Heart right ventricle (tissue), 16 donors: ENCODE results near the gene BLOC1S3. TPM values are rescaled to one million over a fixed set of nuclear protein-coding genes. Genes with fewer than 3 reads are reported as not detected.
A peak's percentile ranks its signal among the peaks of the same experiment; 100 is the strongest.

Experiments used
- ATAC-seq, 8 donors: fragments of 200-7000 bp; cut with Tn5 transposase; one replicate each; pipeline ENCODE4 v1.9.1; 2020; ENCODE audit warnings: mild to moderate bottlenecking in 8 of 8, moderate library complexity in 8 of 8, moderate number of reproducible peaks in 1 of 8
- DNase-seq, 2 donors: peaks; one replicate each; pipeline ENCODE4 v3.0.0-alpha.2; 2020
- H3K27ac ChIP-seq, 10 donors: fragments of 200-600 bp; sonication (generic) in 2 of 10; one replicate each; pipeline versions ENCODE4 v1.5.0 to v1.8.0; 2020 to 2022; ENCODE audit warnings: mild to moderate bottlenecking in 3 of 10
- H3K27me3 ChIP-seq, 7 donors: fragments of 200-600 bp; one replicate each; pipeline ENCODE4 v1.8.0; 2021 to 2022; ENCODE audit warnings: mild to moderate bottlenecking in 2 of 7
- H3K36me3 ChIP-seq, 9 donors: fragments of 200-600 bp; sonication (generic) in 1 of 9; one replicate each; pipeline versions ENCODE4 v1.5.0 to v1.8.0; 2020 to 2022; ENCODE audit warnings: mild to moderate bottlenecking in 2 of 9
- H3K4me1 ChIP-seq, 9 donors: fragments of 200-600 bp; sonication (generic) in 1 of 9; one replicate each; pipeline versions ENCODE4 v1.5.0 to v1.8.0; 2020 to 2022; ENCODE audit warnings: mild to moderate bottlenecking in 4 of 9
- H3K4me3 ChIP-seq, 10 donors: fragments of 200-600 bp; sonication (generic) in 2 of 10; one replicate each; pipeline versions ENCODE4 v1.5.0 to v1.8.0; 2020 to 2022; ENCODE audit warnings: mild to moderate bottlenecking in 7 of 10, moderate library complexity in 2 of 10
- H3K9me3 ChIP-seq, 11 donors: fragments of 200-600 bp in 10 of 11; sonication (generic) in 2 of 11; one replicate each; pipeline versions ENCODE4 v1.5.0 to v1.8.0; 2013 to 2022; ENCODE audit warnings: mild to moderate bottlenecking in 2 of 11, control low read depth in 1 of 11, moderate library complexity in 1 of 11
- CTCF ChIP-seq, 9 donors: fragments of 200-600 bp; sonication (generic) in 2 of 9; IDR thresholded peaks; one replicate each; pipeline versions ENCODE4 v1.5.0 to v1.8.0; 2021 to 2022; ENCODE audit warnings: antibody characterized with exemption in 9 of 9, mild to moderate bottlenecking in 5 of 9, moderate library complexity in 1 of 9
- WGBS, 2 donors: extraction: QIAGEN DNeasy Blood & Tissue Kit; methylation state at CpG; one replicate each; pipeline ENCODE4 v1.1.7; 2013; ENCODE audit warnings: inconsistent platforms in 1 of 2; 5-methylcytosine and 5-hydroxymethylcytosine counted together
- intact Hi-C, 10 donors: fragments of 100-400 bp; cut with DNase I; formaldehyde crosslinking; loops; one replicate each; pipeline versions ENCODE4 v1.11.1 to v1.14.2; 2022
- polyA plus RNA-seq, 2 donors: library from polyadenylated mRNA; stranded (reverse); fragments of 200-250 nt; gene quantifications; one replicate each; pipeline ENCODE4 v1.2.3, GENCODE V29; 2013
- total RNA-seq, 10 donors: library from RNA; stranded (reverse); fragmentation: NEBNext Ultra II Directional in 3 of 10; extraction: Animal tissue kit (Norgen Biotek cat#: 25700) in 3 of 10; gene quantifications; one replicate each; pipeline versions ENCODE4 v1.2.1 to v1.2.4, GENCODE V29; 2021 to 2023
- donor health status: Arrhythmogenic right ventricular cardiomyopathy.
- donor health status: ischemic (EF 13 %, LVEDD 7.1; RV severe dilation, severe dysfunction).
- donor health status: healthy with polysubstance abuse.
- donor health status: DM: no; HTN: yes; CAD: no.
- donor health status: DM: no; HTN: no; CAD: no.
- donor health status: ischemic (EF 25% LVEDD 6.9; RV normal size, moderate dysfunction).
- donor health status: ischemic (EF 25% LVEDD 5.7; RV mildly dilated, moderate dysfunction).
- donor health status: healthy.
- donor health status: DM: yes; HTN: yes; CAD: no.
- donor health status: Ischemic cardiomyopathy.
- donor health status: ischemic (EF 35%, LVEDD 5.7; RV mildly dilated, moderate dysfunction).
- donor health status: nonischemic (EF 11% LVEDD 7.7; RV severe dilation, severe dysfunction).
- donor health status: DM: yes; HTN: yes; CAD: no.
- donor health status: PGD.
- donor health status: ischemic (EF 29% LVEDD 5.4; RV normal size, mild dysfunction).
- donor health status: nonischemic (EF 23%, LVEDD 6.1; RV moderate dilation, normal function).

The BLOC1S3 gene
- total and polyA plus RNA-seq, 12 donors = 2.2 to 8.6 (median 4.8) TPM

GRCh38 chr19:45191375-45191774, 12.8 kb downstream of the BLOC1S3 start:
- intact Hi-C loops = loop anchor here in 2 of 10 donors (10.0 kb wide), 2 partner anchors 53 to 143 kb away; partner anchors contain the start of gene EXOC3L2 (in 1 of the 2)
- H3K27me3 ChIP-seq = no peaks in the 10 kb centered on the region
- no peak for DNase-seq
- ATAC-seq = no peak
- H3K4me3 ChIP-seq = no peak overlapping the region
- no peak for TF ChIP-seq CTCF (IDR thresholded peaks at IDR 0.05)
- H3K27ac ChIP-seq = no peak overlapping the region
- 92 to 93% methylated on average over 4 of the region's 4 CpGs for WGBS, 2 donors
- H3K4me1 ChIP-seq = no peaks in the 10 kb centered on the region
- H3K36me3 ChIP-seq = no peaks in the 10 kb centered on the region
- H3K9me3 ChIP-seq = peaks cover 0 to 8% (median 0%) of the 10 kb centered on the region in 11 donors

- no peaks in the 10 kb centered on the region for H3K9me3 ChIP-seq
- H3K27ac ChIP-seq = no peak overlapping the region
- H3K27me3 ChIP-seq = no peaks in the 10 kb centered on the region
- H3K36me3 ChIP-seq = no peaks in the 10 kb centered on the region
- TF ChIP-seq CTCF (IDR thresholded peaks at IDR 0.05) = no peak
- no peak for ATAC-seq
- DNase-seq = no peak
- 85 to 89% methylated on average over 6 of the region's 6 CpGs for WGBS, 2 donors
- intact Hi-C loops = loop anchor here in 2 of 10 donors (10.0 kb wide), 2 partner anchors 49 to 139 kb away; partner anchors contain the start of gene EXOC3L2 (in 1 of the 2)
- H3K4me1 ChIP-seq = no peaks in the 10 kb centered on the region
- no peak overlapping the region for H3K4me3 ChIP-seq
Observed at GRCh38 chr19:45195764-45196163, 17.2 kb downstream of the BLOC1S3 start.

- DNase-seq (peak; percentile 21 to 31), ATAC-seq (peak in 7 of 8 donors; percentile 61 to 82 (median 76))
- Histone ChIP-seq H3K27ac (no peak overlapping the region), H3K27me3 (no peaks in the 10 kb centered on the region), H3K4me3 (no peak overlapping the region), H3K9me3 (no peaks in the 10 kb centered on the region), H3K4me1 (peaks cover 0 to 6% (median 0%) of the 10 kb centered on the region in 9 donors), H3K36me3 (no peaks in the 10 kb centered on the region)
- intact Hi-C loops = loop anchor here in 6 of 10 donors (1.0 to 5.0 kb wide), 5 partner anchors 47 to 138 kb away; partner anchors contain the start of gene EXOC3L2 (in 3 of the 6)
- 40 to 48% methylated on average over 4 of the region's 4 CpGs for WGBS, 2 donors
- TF ChIP-seq CTCF (IDR thresholded peaks at IDR 0.05) = peak in 8 of 9 donors; percentile 22 to 63 (median 52)
Observed at GRCh38 chr19:45200568-45200967, 22.0 kb downstream of the BLOC1S3 start.

- no peaks in the 10 kb centered on the region for H3K27me3 ChIP-seq
- H3K4me3 ChIP-seq = no peak overlapping the region
- intact Hi-C loops = loop anchor here in 3 of 10 donors (5.0 kb wide), 2 partner anchors 45 to 135 kb away; partner anchors contain the start of gene EXOC3L2 (in 3 of the 3)
- no peaks in the 10 kb centered on the region for H3K36me3 ChIP-seq
- no peak overlapping the region for H3K27ac ChIP-seq
- ATAC-seq = peak in 1 of 8 donors; percentile 47
- H3K9me3 ChIP-seq = no peaks in the 10 kb centered on the region
- no peak for TF ChIP-seq CTCF (IDR thresholded peaks at IDR 0.05)
- peaks cover 0 to 6% (median 0%) of the 10 kb centered on the region in 9 donors for H3K4me1 ChIP-seq
- no peak for DNase-seq
- 71 to 80% methylated on average over 6 of the region's 6 CpGs for WGBS, 2 donors
Observed at GRCh38 chr19:45202637-45203036, 24.1 kb downstream of the BLOC1S3 start.
